OCI-LY1 (cell line): ENCODE data around the gene LMO3.

Experiments
- CTCF ChIP-seq: fragments of 200-600 bp; sonication (generic), shearing (Covaris generic); IDR thresholded peaks from 2 replicates; pipeline ENCODE4 v1.5.1; 2017; ENCODE audit warnings: mild to moderate bottlenecking, antibody characterized with exemption, low read length, moderate library complexity, mixed read lengths
- EZH2 ChIP-seq: fragments of 200-600 bp; sonication (generic), shearing (Covaris generic); IDR thresholded peaks from 2 replicates; pipeline ENCODE4 v1.8.0; 2017; ENCODE audit warnings: borderline replicate concordance, mixed run types, mild to moderate bottlenecking, antibody characterized with exemption, low read length, moderate library complexity, mixed read lengths

- TF ChIP-seq CTCF (no peak), EZH2 (no peak)
Observed at GRCh38 chr12:16568873-16569272, 37.1 kb downstream of the LMO3 start.
